GM12891 (cell line): ENCODE data around the gene ERN2.
"Not testable (repeated sequence)": the region's sequence is repeated elsewhere in the genome, so short reads cannot be mapped to it uniquely, and the experiment has no call there.

Experiments
- POLR2A ChIP-seq: IDR thresholded peaks from 2 replicates; pipeline ENCODE4 v1.6.1; 2011; ENCODE audit warnings: low read depth, low read length, control low read depth
- POLR2AphosphoS5 ChIP-seq: IDR thresholded peaks from 2 replicates; pipeline ENCODE4 v1.6.1; 2011; ENCODE audit warnings: low read depth, low read length, control low read depth
- TAF1 ChIP-seq: IDR thresholded peaks from 2 replicates; pipeline ENCODE4 v1.6.1; 2011; ENCODE audit warnings: low read depth, low read length, control low read depth

DNA sequence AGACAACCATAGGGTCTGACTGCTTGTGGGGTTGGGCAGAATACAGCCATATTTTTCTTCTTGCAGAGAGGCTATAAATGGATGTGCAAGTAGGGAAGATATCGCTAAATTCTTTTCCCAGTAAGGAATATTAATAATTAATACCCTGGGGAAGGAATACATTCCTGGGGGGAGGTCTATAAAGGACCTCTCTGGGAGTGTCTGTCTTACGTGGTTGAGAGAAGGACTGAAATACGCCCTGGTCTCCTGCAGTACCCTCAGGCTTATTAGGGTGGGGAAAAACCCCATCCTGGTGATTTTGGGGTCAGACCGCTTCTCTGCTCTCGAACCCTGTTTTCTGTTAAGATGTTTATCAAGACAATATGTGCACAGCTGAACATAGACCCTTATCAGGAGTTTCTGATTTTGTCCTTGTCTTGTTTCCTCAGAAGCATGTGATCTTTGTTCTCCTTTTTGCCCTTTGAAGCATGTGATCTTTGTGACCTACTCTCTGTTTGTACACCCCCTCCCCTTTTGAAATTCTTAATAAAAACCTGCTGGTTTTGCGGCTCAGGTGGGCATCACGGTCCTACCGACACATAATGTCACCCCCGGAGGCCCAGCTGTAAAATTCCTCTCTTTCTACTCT lies 9.7 kb upstream of the ERN2 start:
- TF ChIP-seq POLR2AphosphoS5, TAF1, POLR2A: not testable (repeated sequence)
